ENCODE results near the gene ATE1.

Gene ATE1

DNA sequence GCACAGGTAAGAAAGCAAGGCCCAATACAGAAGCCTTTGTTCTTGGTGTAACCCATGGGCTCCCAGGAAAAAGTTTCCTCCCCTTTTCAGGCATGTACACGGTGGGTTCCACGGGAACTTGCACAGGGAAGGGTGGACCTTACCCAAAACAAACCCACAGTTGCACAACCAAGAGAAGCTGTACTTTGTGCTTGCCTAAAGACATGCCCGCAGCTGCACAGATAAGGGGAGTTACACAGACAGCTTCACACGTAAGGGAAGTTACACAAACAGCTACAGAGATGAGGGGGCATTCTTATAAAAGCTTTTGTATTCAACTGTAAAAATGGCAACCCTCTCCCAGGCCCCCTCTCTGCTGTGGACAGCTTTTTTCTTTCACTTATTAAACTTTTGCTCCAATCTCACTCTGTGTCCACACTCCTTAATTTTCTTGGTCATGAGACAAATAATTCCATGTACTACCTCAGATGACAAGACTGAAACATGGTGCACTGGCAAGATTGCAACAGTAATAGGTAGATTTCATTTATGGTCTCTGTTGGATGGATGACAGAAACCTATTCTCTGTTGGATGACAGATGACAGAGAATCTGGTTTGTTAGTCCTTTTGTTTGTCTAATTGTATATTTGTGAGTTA, 72.9 kb downstream of the ATE1 start:
- TF ChIP-seq, protein P1, sequence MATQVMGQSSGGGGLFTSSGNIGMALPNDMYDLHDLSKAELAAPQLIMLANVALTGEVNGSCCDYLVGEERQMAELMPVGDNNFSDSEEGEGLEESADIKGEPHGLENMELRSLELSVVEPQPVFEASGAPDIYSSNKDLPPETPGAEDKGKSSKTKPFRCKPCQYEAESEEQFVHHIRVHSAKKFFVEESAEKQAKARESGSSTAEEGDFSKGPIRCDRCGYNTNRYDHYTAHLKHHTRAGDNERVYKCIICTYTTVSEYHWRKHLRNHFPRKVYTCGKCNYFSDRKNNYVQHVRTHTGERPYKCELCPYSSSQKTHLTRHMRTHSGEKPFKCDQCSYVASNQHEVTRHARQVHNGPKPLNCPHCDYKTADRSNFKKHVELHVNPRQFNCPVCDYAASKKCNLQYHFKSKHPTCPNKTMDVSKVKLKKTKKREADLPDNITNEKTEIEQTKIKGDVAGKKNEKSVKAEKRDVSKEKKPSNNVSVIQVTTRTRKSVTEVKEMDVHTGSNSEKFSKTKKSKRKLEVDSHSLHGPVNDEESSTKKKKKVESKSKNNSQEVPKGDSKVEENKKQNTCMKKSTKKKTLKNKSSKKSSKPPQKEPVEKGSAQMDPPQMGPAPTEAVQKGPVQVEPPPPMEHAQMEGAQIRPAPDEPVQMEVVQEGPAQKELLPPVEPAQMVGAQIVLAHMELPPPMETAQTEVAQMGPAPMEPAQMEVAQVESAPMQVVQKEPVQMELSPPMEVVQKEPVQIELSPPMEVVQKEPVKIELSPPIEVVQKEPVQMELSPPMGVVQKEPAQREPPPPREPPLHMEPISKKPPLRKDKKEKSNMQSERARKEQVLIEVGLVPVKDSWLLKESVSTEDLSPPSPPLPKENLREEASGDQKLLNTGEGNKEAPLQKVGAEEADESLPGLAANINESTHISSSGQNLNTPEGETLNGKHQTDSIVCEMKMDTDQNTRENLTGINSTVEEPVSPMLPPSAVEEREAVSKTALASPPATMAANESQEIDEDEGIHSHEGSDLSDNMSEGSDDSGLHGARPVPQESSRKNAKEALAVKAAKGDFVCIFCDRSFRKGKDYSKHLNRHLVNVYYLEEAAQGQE (IDR thresholded peaks at IDR 0.05; ENCODE audit: insufficient read depth in 1 of 2, low read depth in 2 of 2, low read length in 2 of 2) = no peak
- TF ChIP-seq FOXP2 (optimal IDR thresholded peaks at IDR 0.05; ENCODE audit: borderline replicate concordance, extremely low read depth, extremely low read length, insufficient read depth) = no peak
- TF ChIP-seq SIN3A (IDR thresholded peaks at IDR 0.05; ENCODE audit: borderline replicate concordance, insufficient read depth, low read length) = no peak
- TF ChIP-seq TAF1 (IDR thresholded peaks at IDR 0.05; ENCODE audit: borderline replicate concordance, insufficient read depth, low read length) = no peak

DNA sequence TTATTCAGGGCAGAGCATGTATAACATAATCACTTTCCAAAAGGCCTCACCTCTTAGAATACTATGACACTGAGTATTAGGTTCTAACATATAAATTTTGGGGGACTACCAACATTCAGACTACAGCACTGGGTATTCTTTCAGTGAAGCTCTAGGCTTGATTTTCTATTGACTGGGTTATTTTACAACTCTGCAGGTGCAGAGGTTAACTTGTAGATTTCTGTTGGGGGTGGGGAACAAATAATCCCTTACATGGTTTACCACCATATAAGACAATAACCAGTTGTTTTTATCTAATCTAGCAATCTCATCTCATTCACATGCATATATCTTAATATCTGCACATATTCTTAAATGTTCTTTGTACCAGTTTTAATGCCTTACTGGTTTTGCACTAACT, 73.9 kb downstream of the ATE1 start:
- TF ChIP-seq SIN3A (IDR thresholded peaks at IDR 0.05; ENCODE audit: borderline replicate concordance, insufficient read depth, low read length) (no peak), POLR2AphosphoS5 (IDR thresholded peaks at IDR 0.05; ENCODE audit: low read depth, low read length) (no peak), FOXP2 (optimal IDR thresholded peaks at IDR 0.05; ENCODE audit: borderline replicate concordance, extremely low read depth, extremely low read length, insufficient read depth) (no peak), TAF1 (IDR thresholded peaks at IDR 0.05; ENCODE audit: borderline replicate concordance, insufficient read depth, low read length) (no peak)
- TF ChIP-seq, protein P1 (IDR thresholded peaks at IDR 0.05; ENCODE audit: insufficient read depth in 1 of 2, low read depth in 2 of 2, low read length in 2 of 2) = no peak

DNA sequence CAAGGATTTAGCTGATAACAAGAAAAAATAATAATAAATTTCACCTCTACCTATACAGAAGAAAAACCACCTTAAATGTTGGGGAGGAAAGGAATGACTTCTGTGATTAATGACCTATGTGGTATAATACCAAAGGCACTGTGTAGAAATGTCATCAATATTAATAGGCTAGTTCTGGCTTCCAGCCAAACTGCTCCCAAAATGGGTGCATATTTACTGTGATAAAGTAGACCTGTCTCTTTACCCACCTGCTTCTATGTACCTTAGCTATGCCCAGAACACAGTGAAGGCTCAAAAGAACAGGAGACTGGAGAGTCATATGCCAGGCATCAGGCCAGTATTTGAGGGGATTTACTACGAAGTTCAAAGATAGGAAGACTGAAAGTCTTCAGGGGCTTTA, 76.0 kb downstream of the ATE1 start:
- TF ChIP-seq SIN3A (IDR thresholded peaks at IDR 0.05; ENCODE audit: borderline replicate concordance, insufficient read depth, low read length) = no peak
- no peak for TF ChIP-seq TAF1 (IDR thresholded peaks at IDR 0.05; ENCODE audit: borderline replicate concordance, insufficient read depth, low read length)
- no peak for TF ChIP-seq POLR2AphosphoS5 (IDR thresholded peaks at IDR 0.05; ENCODE audit: low read depth, low read length)
- TF ChIP-seq, protein P1 (IDR thresholded peaks at IDR 0.05; ENCODE audit: insufficient read depth in 1 of 2, low read depth in 2 of 2, low read length in 2 of 2) = no peak
- no peak for TF ChIP-seq FOXP2 (optimal IDR thresholded peaks at IDR 0.05; ENCODE audit: borderline replicate concordance, extremely low read depth, extremely low read length, insufficient read depth)

DNA sequence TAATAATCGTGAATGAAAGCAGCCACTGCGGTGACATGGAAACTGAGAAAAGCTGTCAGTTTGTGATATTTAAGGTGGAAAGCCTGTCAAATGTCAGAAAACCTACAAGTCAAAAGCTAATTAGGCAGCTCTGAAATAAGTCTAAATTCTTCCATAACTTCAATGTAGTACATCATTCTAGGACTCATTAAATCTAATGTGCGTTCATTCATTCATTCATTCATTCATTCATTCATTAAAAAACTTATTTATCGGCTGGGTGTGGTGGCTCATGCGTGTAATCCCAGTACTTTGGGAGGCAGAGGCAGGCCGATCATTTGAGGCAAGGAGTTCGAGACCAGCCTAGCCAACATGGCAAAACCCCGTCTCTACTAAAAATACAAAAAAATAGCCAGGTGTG, 79.7 kb downstream of the ATE1 start:
- TF ChIP-seq, protein P1 (IDR thresholded peaks at IDR 0.05; ENCODE audit: insufficient read depth in 1 of 2, low read depth in 2 of 2, low read length in 2 of 2) = no peak
- TF ChIP-seq FOXP2 (optimal IDR thresholded peaks at IDR 0.05; ENCODE audit: borderline replicate concordance, extremely low read depth, extremely low read length, insufficient read depth) (no peak), TAF1 (IDR thresholded peaks at IDR 0.05; ENCODE audit: borderline replicate concordance, insufficient read depth, low read length) (no peak), SIN3A (IDR thresholded peaks at IDR 0.05; ENCODE audit: borderline replicate concordance, insufficient read depth, low read length) (no peak)

DNA sequence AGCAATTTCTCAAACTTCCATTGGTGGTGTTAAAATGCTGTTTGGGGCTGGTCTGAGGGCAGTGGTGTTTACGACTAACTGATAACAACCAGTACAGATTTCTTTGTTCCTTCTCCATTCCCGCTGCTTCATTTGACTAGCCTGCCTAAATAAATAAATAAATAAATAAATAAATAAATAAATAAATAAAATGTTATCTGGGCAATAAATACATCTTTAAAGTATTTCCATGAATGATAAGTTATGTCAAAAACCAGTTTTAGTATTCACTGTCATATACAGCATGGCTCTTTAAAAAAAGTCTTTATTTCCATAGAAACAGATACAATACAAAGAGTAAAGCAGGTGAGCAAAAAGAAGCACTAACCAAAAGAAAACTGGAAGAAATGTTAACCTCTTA, 81.3 kb downstream of the ATE1 start:
- TF ChIP-seq POLR2AphosphoS5 (IDR thresholded peaks at IDR 0.05; ENCODE audit: low read depth, low read length) (no peak), FOXP2 (optimal IDR thresholded peaks at IDR 0.05; ENCODE audit: borderline replicate concordance, extremely low read depth, extremely low read length, insufficient read depth) (no peak), TAF1 (IDR thresholded peaks at IDR 0.05; ENCODE audit: borderline replicate concordance, insufficient read depth, low read length) (no peak), SIN3A (IDR thresholded peaks at IDR 0.05; ENCODE audit: borderline replicate concordance, insufficient read depth, low read length) (no peak)
- TF ChIP-seq, protein P1 (IDR thresholded peaks at IDR 0.05; ENCODE audit: insufficient read depth in 1 of 2, low read depth in 2 of 2, low read length in 2 of 2) = no peak
